Measurements from ENCODE around the gene HNRNPR. TPM values are rescaled to one million over a fixed set of nuclear protein-coding genes. Genes with fewer than 3 reads are reported as not detected.
A peak's percentile ranks its signal among the peaks of the same experiment; 100 is the strongest.

Gene HNRNPR
- total and polyA plus RNA-seq, 2 donors (not counting 3 experiments of a cell fraction or from before 2014, with no cell fraction given): 111 to 171 TPM

DNA sequence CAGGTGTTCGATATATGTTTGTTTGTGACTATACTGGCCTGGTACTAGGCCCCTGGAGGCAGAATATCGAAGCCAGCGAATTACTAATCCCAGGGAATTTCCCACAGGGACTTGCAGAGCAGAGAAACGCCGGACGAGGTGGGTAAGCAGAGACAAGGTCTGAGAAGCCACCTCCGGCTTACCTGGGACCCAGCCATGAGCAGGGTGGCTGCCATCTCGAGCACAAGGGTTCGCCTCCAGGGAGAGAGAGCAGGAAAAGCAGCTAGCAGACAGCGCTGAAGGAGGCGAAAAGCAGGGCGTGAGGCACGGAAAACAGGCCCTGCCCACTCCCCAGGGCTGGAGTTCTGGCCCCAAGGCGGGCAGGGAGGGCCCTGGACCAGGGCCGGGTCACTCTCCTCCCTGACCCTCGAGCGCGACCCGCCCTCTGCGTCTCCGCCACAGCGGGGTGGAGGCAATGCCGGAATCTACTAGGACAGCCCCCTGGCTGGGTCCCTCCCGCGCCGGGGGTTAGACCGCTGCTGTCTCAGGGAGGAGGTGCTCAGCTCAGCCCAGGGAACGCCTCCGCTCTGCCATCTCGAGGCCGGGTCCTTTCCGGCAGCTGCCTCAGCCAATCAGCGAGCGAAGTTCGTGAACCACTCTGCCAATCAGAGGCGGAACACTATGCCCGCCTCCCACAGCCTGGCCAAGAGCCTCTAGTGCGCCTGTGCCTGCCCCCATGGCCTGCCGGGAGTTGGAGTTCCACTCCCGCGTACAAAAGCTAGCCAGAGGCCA lies 23.9 kb upstream of the HNRNPR start:
- TF ChIP-seq POLR2AphosphoS5 (IDR thresholded peaks at IDR 0.05; ENCODE audit: insufficient read depth, low read depth, low read length): peak; percentile 62
- TF ChIP-seq, protein P1, sequence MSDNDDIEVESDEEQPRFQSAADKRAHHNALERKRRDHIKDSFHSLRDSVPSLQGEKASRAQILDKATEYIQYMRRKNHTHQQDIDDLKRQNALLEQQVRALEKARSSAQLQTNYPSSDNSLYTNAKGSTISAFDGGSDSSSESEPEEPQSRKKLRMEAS (IDR thresholded peaks at IDR 0.05; ENCODE audit: insufficient read depth, insufficient read length): no peak
- peak overlapping the region; percentile 82 for H3K27ac ChIP-seq (ENCODE audit: insufficient read depth, low read depth, low read length)
- H4K20me1 ChIP-seq (replicated peaks; ENCODE audit: control insufficient read depth, extremely low read depth, insufficient read depth, low read length): no peaks in the 10 kb centered on the region
- DNase-seq (ENCODE audit: low read depth, low spot score): peak; percentile 99
- peaks cover 32% of the 10 kb centered on the region for H3K4me1 ChIP-seq (ENCODE audit: control insufficient read depth, extremely low read depth, insufficient read depth, low read length)
- dilution Hi-C loops (cut with MboI; ENCODE audit: extremely low pct_ligation_motif_present, low sequenced_read_pairs) (no loop called here), intact Hi-C loops (cut with micrococcal nuclease) (loop anchor here (1.0 to 2.0 kb wide), 2 partner anchors 24 to 117 kb away; partner anchors contain the start of genes ASAP3 and HNRNPR)
- ChIA-PET POLR2A (interaction anchor here (1.0 to 1.5 kb wide), 3 partner anchors 9 to 26 kb away, joined by 3 to 28 read pairs (median 5); partner anchors contain the start of gene HNRNPR), CTCF (interaction anchor here (0.7 to 2.9 kb wide), 6 partner anchors 17 to 172 kb away, joined by 3 to 25 read pairs (median 5); partner anchors contain the start of genes ASAP3 and HNRNPR)
- peak overlapping the region; percentile 47 to 93 (median 70) for H3K4me3 ChIP-seq (replicated peaks in 1 of 3; ENCODE audit: insufficient read depth in 1 of 3, low read depth in 1 of 3, low read length in 3 of 3)
- peak; percentile 93 for FAIRE-seq
- peak overlapping the region; percentile 90 for H2AFZ ChIP-seq (ENCODE audit: low read depth, low read length)
- peak overlapping the region; percentile 82 for H3K9ac ChIP-seq (replicated peaks; ENCODE audit: extremely low read depth, insufficient read depth, low read length)
- no peaks in the 10 kb centered on the region for H3K9me1 ChIP-seq (replicated peaks; ENCODE audit: control insufficient read depth, extremely low read depth, insufficient read depth, low read length)
- peak overlapping the region; percentile 85 for H3K4me2 ChIP-seq (ENCODE audit: insufficient read depth, low read length)
- no peaks in the 10 kb centered on the region for H3K27me3 ChIP-seq (ENCODE audit: control insufficient read depth in 2 of 2, insufficient read depth in 2 of 2, low read length in 2 of 2)
- peaks cover 8% of the 10 kb centered on the region for H3K79me2 ChIP-seq (ENCODE audit: control insufficient read depth, insufficient read depth, low read length)
- no TSS peak for BruUV-seq (replicated peaks)
- no peaks in the 10 kb centered on the region for H3K9me3 ChIP-seq (replicated peaks; ENCODE audit: control insufficient read depth, insufficient read depth, low read length)
- peaks cover 3 to 4% of the 10 kb centered on the region in 2 experiments for H3K36me3 ChIP-seq (ENCODE audit: control insufficient read depth in 2 of 2, extremely low read depth in 1 of 2, insufficient read depth in 2 of 2, low read length in 2 of 2)

DNA sequence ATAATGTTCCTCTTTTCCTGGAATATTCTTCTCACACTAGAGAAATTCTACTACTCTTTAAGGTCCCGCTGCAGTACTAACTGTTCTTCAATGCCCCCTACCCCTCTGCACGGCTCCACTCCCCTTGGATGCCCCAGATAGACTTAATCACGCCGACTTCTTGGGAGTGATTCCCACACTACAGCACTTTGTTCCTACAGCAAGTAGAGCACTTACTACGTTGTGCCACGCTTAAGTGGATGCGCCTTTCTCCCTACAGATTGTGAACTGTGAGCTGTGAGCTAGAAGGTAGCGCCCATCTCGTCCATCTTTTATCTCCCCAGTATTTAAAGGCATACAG lies 23.3 kb upstream of the HNRNPR start:
- H4K20me1 ChIP-seq (replicated peaks; ENCODE audit: control insufficient read depth, extremely low read depth, insufficient read depth, low read length): no peaks in the 10 kb centered on the region
- ChIA-PET POLR2A (interaction anchor here (1.5 kb wide), 1 partner anchor 23 kb away, joined by 28 read pairs; the partner anchor contains the start of gene HNRNPR), CTCF (interaction anchor here (1.0 to 2.9 kb wide), 3 partner anchors 23 to 130 kb away, joined by 5 to 25 read pairs (median 15); partner anchors contain the start of gene HNRNPR)
- peaks cover 8 to 10% of the 10 kb centered on the region in 2 experiments for H3K36me3 ChIP-seq (ENCODE audit: control insufficient read depth in 2 of 2, extremely low read depth in 1 of 2, insufficient read depth in 2 of 2, low read length in 2 of 2)
- H3K9me3 ChIP-seq (replicated peaks; ENCODE audit: control insufficient read depth, insufficient read depth, low read length): peaks cover 5% of the 10 kb centered on the region
- dilution Hi-C loops (cut with MboI; ENCODE audit: extremely low pct_ligation_motif_present, low sequenced_read_pairs): no loop called here
- H3K4me2 ChIP-seq (ENCODE audit: insufficient read depth, low read length): peak overlapping the region; percentile 71
- peak overlapping the region in 2 of 3 experiments; percentile 70 to 93 for H3K4me3 ChIP-seq (replicated peaks in 1 of 3; ENCODE audit: insufficient read depth in 1 of 3, low read depth in 1 of 3, low read length in 3 of 3)
- peak overlapping the region; percentile 59 for H3K9ac ChIP-seq (replicated peaks; ENCODE audit: extremely low read depth, insufficient read depth, low read length)
- peaks cover 8% of the 10 kb centered on the region for H3K79me2 ChIP-seq (ENCODE audit: control insufficient read depth, insufficient read depth, low read length)
- no TSS peak for BruUV-seq (replicated peaks)
- no peak for TF ChIP-seq GATA2 (IDR thresholded peaks at IDR 0.05; ENCODE audit: insufficient read depth, insufficient read length, low read depth, low read length)
- TF ChIP-seq, protein P1 (IDR thresholded peaks at IDR 0.05; ENCODE audit: insufficient read depth, insufficient read length): no peak
- TF ChIP-seq POLR2AphosphoS5 (IDR thresholded peaks at IDR 0.05; ENCODE audit: insufficient read depth, low read depth, low read length): no peak
- TF ChIP-seq, protein P2, sequence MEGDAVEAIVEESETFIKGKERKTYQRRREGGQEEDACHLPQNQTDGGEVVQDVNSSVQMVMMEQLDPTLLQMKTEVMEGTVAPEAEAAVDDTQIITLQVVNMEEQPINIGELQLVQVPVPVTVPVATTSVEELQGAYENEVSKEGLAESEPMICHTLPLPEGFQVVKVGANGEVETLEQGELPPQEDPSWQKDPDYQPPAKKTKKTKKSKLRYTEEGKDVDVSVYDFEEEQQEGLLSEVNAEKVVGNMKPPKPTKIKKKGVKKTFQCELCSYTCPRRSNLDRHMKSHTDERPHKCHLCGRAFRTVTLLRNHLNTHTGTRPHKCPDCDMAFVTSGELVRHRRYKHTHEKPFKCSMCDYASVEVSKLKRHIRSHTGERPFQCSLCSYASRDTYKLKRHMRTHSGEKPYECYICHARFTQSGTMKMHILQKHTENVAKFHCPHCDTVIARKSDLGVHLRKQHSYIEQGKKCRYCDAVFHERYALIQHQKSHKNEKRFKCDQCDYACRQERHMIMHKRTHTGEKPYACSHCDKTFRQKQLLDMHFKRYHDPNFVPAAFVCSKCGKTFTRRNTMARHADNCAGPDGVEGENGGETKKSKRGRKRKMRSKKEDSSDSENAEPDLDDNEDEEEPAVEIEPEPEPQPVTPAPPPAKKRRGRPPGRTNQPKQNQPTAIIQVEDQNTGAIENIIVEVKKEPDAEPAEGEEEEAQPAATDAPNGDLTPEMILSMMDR (IDR thresholded peaks at IDR 0.05; ENCODE audit: extremely low read depth in 1 of 2, insufficient read depth in 1 of 2, low read depth in 1 of 2, low read length in 2 of 2): no peak
- TF ChIP-seq EZH2 (IDR thresholded peaks at IDR 0.05; ENCODE audit: borderline replicate concordance, low read depth, low read length, severe bottlenecking): no peak
- TF ChIP-seq JUN (IDR thresholded peaks at IDR 0.05; ENCODE audit: borderline replicate concordance, insufficient read depth, insufficient read length, low read depth): no peak
- no peak for TF ChIP-seq POLR2A (IDR thresholded peaks at IDR 0.05; ENCODE audit: low read depth, low read length)
- no peak for TF ChIP-seq MYC (IDR thresholded peaks at IDR 0.05; ENCODE audit: low read depth, low read length)
- TF ChIP-seq FOS (IDR thresholded peaks at IDR 0.05; ENCODE audit: borderline replicate concordance, insufficient read depth, low read length): no peak
- peak overlapping the region; percentile 53 for H2AFZ ChIP-seq (ENCODE audit: low read depth, low read length)
- DNase-seq (ENCODE audit: low read depth, low spot score) (no peak), FAIRE-seq (peak; percentile 8)
- H3K9me1 ChIP-seq (replicated peaks; ENCODE audit: control insufficient read depth, extremely low read depth, insufficient read depth, low read length): no peaks in the 10 kb centered on the region
- peaks cover 32% of the 10 kb centered on the region for H3K4me1 ChIP-seq (ENCODE audit: control insufficient read depth, extremely low read depth, insufficient read depth, low read length)
- no peaks in the 10 kb centered on the region for H3K27me3 ChIP-seq (ENCODE audit: control insufficient read depth in 2 of 2, insufficient read depth in 2 of 2, low read length in 2 of 2)
- intact Hi-C loops (cut with micrococcal nuclease): no loop called here
- peak overlapping the region; percentile 35 for H3K27ac ChIP-seq (ENCODE audit: insufficient read depth, low read depth, low read length)

Measured in endothelial cell of umbilical vein (primary cell).